Erythroblast (primary cell): Measurements from ENCODE around the gene TMEM52B.

ENCODE experiments used
- DNase-seq, 2 experiments: peaks; one replicate each; lab custom pipeline; 2025; lab: John Stamatoyannopoulos, UW
- GATA1 ChIP-seq: IDR thresholded peaks from 2 replicates; pipeline ENCODE4 v1.6.1; 2011; ENCODE audit warnings: low read depth, mild to moderate bottlenecking, control low read depth, low read length, moderate library complexity
- POLR2A ChIP-seq: IDR thresholded peaks from 2 replicates; pipeline ENCODE4 v1.6.1; 2011; ENCODE audit warnings: mild to moderate bottlenecking, low read length

TMEM52B gene

DNA sequence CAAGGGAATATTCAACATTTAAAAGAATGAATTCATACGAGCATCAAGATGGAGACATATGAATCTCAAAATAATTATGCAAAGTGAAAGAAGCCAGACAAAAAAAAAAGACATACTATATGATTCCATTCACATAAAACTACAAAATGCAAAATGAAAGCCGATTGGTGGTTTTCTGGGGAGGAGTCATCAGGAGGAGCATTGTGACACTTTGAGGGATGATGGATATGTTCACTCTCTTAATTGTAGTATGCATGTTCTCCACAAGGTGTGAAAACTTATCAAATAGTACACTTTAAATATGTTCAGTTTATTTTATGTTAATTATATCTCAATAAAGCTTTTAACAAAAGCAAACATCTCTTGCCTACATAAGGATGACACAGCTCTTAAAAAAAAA, 20.4 kb upstream of the TMEM52B start:
- TF ChIP-seq GATA1, result no peak
- TF ChIP-seq POLR2A, result no peak
- no peak for DNase-seq

DNA sequence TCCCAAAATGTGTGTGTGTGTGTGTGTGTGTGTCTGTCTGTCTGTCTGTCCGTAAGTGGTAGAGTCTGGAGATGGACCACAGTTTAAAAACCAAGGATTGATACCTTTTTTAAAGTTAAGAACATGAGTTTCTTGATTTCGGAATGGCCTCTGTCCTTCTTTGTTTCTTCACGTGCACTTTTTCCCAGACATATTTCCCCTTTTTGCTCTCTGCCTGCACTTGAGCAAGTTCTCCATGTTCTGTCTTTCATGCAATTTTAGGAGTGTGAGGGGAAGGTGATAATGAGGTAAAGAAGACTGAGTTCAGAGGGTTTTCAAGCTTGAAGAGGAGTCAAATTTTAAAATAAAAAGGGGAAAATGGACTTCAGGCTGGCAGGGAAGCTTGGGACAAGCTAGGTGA, 19.6 kb upstream of the TMEM52B start:
- DNase-seq, result no peak
- TF ChIP-seq GATA1 (no peak), POLR2A (no peak)

DNA sequence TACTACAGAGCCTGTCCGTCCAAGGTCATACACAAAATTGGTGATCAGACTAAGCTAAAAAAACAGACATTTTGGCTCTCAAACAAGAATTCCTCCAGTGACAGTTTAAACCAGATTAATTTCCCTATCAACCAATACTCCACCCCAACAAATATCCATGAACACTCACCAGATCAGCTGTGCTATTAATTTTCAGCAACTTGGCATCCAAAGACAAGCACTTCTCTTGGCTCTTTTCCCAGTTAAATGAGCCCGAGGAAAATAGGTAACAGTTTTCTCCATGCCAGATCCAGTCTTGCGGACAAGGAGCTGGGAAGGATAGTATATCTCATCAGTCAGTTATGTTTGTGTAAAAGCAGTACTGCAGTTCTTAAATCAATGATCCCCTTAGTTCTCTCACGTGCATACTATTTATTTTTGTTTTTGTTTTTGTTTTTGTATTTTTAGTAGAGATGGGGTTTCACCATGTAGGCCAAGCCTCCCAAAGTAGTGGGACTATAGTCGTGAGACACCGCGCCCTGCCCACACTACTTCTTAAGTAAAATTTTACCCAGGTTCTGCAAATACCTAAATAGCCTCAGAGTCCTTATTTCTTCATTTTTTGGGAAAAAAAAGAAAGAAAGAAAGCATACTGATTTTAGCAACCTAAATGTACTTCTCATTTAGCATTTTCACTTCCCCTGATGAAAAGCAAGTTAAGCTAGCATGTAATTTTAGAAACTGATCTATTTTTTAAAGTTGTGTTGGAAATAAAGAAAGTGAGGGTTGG, 18.0 kb upstream of the TMEM52B start:
- TF ChIP-seq POLR2A (no peak), GATA1 (no peak)
- no peak for DNase-seq

DNA sequence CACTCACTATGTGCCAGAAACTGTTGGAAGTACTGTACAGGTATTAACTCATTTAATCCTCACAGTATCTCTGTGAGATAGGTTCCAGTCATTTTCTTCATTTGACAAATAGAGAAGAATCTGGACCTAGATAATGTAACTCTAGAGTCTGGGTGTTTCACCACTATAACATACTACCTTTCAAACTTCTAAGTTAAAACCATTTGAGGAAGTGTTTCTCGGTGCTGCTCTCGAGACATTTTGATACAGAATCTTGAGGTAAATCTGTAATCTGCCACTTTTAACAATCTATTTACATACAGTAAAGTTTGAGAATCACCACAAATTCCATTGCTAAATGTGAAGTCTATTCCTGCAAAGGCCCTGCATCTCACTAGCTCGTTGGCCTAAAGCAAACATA, 15.7 kb upstream of the TMEM52B start:
- TF ChIP-seq GATA1 (no peak), POLR2A (no peak)
- DNase-seq, result no peak

DNA sequence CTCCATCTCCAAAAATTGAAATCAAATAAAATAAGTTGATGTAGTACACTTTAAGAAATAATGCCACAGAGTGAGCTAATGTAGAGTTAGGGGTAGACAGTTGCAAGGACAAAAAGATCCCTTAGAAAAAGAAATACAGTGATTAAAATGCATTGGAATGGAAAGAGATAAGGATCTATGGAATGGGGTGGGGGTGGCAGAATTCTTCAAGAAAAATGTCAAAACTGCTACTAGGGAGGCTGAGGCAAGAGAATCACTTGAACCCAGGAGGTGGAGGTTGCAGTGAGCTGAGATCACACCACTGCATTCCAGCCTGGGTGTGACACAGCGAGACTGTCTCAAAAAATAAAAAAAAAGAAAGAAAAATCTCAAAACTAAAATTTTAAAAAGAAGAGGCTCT, 13.4 kb upstream of the TMEM52B start:
- no peak for DNase-seq
- TF ChIP-seq GATA1, result no peak
- no peak for TF ChIP-seq POLR2A

DNA sequence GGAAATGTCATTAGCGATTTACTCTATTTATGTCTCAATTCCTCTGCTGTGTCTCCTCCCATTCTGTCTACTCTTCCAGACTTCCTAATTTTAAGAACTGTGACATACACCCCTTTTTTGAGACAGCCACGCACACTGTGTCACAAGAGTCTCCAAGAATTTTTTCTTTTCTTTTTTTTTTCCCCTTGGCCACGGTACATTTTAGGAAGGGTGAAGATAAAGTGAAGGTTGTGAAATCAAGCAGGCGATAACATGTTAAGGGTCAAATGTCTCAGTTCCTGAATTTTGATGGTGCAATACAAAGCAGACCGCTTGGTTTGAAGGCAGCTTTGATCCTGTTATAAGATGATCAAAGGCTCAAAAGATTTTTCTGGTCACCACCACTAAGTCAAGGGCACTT, 11.2 kb upstream of the TMEM52B start:
- no peak for DNase-seq

DNA sequence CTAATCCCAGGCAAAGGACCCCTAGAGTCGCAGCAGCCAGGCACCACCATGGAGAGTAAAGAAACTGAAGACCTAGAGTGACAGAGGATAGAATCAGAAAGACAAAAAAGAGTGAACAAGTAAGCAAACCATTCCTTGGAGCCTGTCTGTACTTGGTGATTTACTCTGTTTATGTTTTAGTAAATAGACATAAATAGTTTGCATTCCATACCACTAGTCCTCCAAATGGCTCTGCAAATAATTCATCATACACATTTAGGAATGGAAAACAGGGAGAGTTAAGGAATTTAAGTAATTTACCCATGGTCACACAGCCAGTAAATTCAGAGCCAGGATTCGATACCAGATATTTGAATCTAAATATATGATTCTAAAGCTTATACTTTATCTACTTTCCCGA, 9.7 kb upstream of the TMEM52B start:
- no peak for TF ChIP-seq POLR2A
- TF ChIP-seq GATA1, result no peak
- no peak for DNase-seq

More for the DNA sequence above, 11.2 kb upstream of the TMEM52B start:
- TF ChIP-seq GATA1 (no peak), POLR2A (no peak)

DNA sequence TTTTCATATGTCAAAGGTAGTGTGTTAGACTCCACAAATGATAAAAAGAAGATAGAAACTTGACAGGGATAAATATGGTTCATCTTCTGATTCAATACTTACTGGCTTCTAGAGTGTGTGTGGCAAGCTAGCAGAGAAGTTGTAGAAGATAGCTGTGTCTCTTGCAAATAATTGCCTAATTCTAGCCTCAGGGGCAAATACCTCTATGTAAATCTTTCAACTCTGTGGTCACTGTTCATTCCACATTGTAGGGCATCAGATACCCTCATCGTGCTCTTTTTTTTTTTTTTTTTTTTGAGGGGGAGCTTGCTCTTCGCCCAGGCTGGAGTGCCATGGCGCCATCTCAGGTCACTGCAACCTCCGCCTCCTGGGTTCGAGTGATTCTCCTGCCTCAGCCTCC, 8.6 kb upstream of the TMEM52B start:
- TF ChIP-seq GATA1, result no peak
- no peak for TF ChIP-seq POLR2A

DNA sequence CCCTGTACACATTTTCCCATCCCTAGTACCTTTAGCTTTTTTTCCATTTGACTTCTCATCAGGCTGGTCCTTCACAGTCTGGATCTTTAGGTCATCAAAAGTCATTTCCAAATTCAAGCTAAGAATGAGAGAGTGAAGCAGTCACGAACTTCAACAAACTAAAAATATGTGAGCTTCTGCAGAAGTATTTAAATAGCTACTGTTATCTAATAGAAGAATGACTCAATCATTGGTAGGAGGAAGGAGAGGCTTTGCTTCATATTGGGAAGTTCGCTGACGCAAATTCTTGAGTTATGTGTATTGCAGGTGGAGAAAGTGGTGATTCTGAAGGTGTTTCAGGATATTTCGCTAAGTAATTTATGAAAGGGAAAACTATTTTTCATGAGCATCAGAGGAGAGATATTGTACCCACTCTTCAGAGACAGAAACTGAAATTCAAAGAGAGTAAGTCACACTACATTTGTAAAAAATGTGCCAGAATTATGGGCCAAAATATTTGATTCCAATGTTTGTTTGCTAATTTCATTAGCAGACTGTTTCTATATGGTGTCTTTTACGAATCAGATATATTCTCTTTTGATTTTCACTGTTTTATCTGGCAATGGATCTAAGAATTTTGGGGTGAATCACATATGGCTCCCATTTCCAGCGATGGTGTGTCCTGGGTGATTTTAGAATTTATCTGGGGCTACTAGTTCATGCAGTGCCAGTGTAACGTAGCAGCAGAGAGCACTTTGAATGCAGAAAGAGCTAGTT, 6.7 kb upstream of the TMEM52B start, which contains the start of gene OLR1:
Gene OLR1 (minus strand): TSS at position 160 of the 756 bp plus-strand sequence. CDS start 55 bp downstream, at position 105.
- DNase-seq, result no peak
- TF ChIP-seq POLR2A, result no peak
- TF ChIP-seq GATA1, result no peak

More for the DNA sequence above, 8.6 kb upstream of the TMEM52B start:
- no peak for DNase-seq

DNA sequence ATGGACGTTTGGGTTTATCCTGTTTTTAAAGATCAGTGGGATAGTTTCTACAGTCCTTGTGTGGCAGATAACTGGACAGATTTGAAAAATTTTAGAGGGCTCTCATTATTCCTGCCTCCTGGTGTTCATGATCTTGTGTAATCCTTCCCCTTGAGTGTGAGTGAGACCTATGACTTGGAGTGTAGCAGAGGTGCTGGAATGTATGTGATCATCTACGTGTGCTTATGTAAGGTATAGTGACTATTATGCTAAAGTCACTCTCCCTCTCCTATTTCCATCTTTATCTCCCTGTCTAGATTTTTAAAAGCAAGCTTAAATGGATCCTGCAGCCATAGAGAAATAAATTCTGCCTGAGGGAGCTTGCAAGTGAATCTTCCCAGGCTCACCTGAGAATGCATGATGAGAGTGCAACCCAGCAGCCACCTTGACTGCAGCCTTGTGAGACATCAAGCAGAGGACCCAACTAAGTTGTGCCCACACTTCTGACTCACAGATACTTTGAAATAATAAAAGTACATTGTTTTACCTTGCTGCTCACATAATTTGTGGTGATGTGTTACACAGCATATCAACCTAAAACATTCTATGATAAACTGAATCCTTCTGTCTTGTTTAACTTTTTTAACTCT, 3.7 kb upstream of the TMEM52B start:
- no peak for DNase-seq

DNA sequence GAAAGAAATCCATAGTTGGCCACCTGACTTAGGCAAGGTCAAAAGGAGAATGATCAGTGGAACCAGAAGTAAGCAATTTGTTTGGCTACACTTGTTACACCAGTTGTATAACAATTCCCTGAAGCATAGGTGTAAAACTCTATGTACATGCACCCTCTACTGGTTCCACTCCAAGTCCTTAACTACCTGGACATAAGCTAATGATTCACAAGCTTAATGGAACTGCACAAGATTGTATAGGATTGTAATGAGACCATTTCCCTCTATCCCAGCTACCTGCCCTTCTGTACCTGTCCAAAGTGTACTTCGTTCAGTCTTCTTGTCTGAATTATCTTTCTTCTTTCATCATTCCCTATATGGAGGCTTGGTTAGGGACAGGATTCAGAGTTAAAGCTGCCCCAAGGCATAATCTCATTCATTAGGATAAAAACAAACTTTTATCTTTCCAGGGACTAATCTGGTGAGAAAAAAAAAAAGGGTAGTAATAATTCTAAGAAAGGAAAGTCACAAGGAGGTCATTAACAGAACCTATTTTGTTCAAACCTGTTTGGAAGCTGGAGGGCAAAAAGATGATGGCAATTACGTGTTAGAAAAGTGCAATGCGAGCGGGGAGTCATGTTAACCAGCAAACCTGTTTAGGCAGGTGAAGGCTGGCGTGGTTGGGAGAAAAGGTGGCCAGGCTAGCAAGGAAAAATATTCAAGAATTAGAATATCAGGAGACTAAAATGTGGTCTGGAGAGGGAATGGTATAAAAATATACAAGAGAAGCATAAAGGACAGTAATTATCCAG, 2.8 kb upstream of the TMEM52B start:
- no peak for TF ChIP-seq POLR2A
- TF ChIP-seq GATA1, result no peak

More for the DNA sequence above, 3.7 kb upstream of the TMEM52B start:
- no peak for TF ChIP-seq GATA1
- TF ChIP-seq POLR2A, result no peak

DNA sequence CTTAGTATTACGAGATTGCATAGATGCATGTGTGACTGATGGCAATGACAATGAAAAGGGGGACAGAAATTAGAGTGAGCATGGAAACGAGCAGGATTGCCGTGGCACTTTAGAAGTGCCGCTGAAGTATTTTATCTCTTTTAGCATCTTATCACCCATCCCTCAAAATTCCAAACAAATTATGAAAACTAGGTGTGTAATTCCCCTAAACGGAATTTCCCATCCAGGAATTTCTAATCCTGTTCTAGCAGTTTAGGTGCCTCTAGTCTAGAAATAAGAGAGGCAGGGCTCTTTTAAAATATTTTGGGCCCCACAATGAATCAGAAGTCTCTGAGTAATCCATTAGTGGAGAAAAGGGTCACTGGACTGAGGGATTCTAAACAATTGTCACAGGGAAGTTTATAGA, 947 bp downstream of the TMEM52B start:
- no peak for DNase-seq
- TF ChIP-seq POLR2A (no peak), GATA1 (no peak)

More for the DNA sequence above, 2.8 kb upstream of the TMEM52B start:
- DNase-seq, result no peak
